Sciatic nerve (tissue), 2 donors: ENCODE measurements around the gene KRTAP2-2. TPM values are rescaled to one million over a fixed set of nuclear protein-coding genes. Genes with fewer than 3 reads are reported as not detected.
"Not testable (repeated sequence)": the region's sequence is repeated elsewhere in the genome, so short reads cannot be mapped to it uniquely, and the experiment has no call there.

Experiments
- ATAC-seq: fragments of 200-7000 bp; cut with Tn5 transposase; one replicate; pipeline ENCODE4 v1.9.1; 2020; ENCODE audit warnings: mild to moderate bottlenecking, moderate library complexity
- DNase-seq: peaks from one replicate; pipeline ENCODE4 v3.0.0-alpha.2; 2020; ENCODE audit warnings: low spot score
- intact Hi-C: fragments of 100-400 bp; cut with DNase I; formaldehyde crosslinking; loops from one replicate; pipeline ENCODE4 v1.14.2; 2022
- total RNA-seq: library from RNA; stranded (reverse); fragmentation: NEBNext Ultra II Directional; extraction: Animal tissue kit (Norgen Biotek cat#: 25700); gene quantifications from one replicate; pipeline ENCODE4 v1.2.1, GENCODE V29; 2021
- donor health status: DM: no; HTN: no; CAD: no.
- donor health status: DM: no; HTN: no; CAD: no.

The KRTAP2-2 gene, protein sequence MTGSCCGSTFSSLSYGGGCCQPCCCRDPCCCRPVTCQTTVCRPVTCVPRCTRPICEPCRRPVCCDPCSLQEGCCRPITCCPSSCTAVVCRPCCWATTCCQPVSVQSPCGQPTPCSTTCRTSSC
- total RNA-seq: not detected

GRCh38 chr17:41055130-41055529, at the start of gene KRTAP2-2:
TSS of gene KRTAP2-2 (minus strand) at chr17:41055230. CDS start at chr17:41055211, 19 bp downstream.
- ATAC-seq, DNase-seq, intact Hi-C loops: not testable (repeated sequence)

DNA sequence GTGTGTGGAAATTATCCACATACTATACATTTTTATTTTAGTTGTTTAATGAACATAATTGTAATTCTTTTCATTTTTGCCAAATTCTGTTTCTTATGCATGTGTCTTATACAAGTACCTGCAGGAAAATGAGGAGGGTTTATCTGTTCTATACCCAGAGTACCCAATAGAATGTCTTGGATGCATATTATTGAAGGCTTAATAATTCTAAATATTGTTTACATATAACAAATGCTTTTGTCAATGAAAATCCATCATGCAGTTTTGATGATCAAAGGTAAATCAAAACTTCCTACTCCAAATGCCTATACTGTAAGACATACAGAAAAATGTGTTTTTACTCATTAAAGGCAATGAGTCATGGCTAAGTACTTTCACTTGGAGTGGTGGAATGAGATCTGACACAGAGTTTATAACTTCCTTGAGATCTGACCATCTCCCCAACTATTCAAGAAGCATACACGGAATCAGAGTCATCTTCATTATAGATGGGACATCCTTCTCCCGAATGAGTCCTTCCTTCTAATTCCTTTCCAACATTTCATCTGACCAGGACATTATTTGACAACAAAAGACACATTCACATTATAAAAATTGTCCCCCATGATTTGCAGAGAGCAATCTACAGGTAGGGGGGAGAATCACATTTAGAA, 49.5 kb upstream of the KRTAP2-2 start:
- intact Hi-C loops, ATAC-seq, DNase-seq: not testable (repeated sequence)

GRCh38 chr17:41103896-41104295, 48.9 kb upstream of the KRTAP2-2 start:
- ATAC-seq (no peak), DNase-seq (no peak)
- intact Hi-C loops: no loop called here

GRCh38 chr17:41101586-41102259, 46.7 kb upstream of the KRTAP2-2 start, which contains the start of gene KRTAP4-16:
TSS of gene KRTAP4-16 (minus strand) at chr17:41102209. CDS start at chr17:41102209, 0 bp downstream.
- DNase-seq (no peak), ATAC-seq (no peak)
- intact Hi-C loops: no loop called here

- intact Hi-C loops, ATAC-seq, DNase-seq: not testable (repeated sequence)
Observed at GRCh38 chr17:41099682-41100480, 44.9 kb upstream of the KRTAP2-2 start.

DNA sequence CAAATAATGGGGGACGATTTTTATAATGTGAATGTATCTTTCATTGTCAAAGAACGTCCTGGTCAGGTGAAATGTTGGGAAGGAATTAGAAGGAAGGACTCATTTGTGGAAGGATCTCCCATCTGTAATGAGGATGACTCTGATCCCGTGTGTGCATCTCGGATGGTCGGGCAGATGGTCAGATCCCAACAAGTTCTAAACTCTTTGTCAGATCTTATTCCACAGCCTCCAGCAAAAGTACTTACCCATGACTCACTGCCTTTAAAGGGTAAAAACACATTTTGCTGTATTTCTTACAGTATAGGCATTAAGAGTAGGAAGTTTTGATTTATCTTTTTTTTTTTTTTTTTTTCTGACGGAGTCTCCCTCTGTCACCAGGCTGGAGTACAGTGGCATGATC, 43.5 kb upstream of the KRTAP2-2 start:
- no peak for ATAC-seq
- DNase-seq: no peak
- intact Hi-C loops: no loop called here

GRCh38 chr17:41098042-41098441, 43.0 kb upstream of the KRTAP2-2 start, which contains the start of gene KRTAP4-8:
TSS of gene KRTAP4-8 (minus strand) at chr17:41098142. CDS start at chr17:41098084, 58 bp downstream.
- intact Hi-C loops: no loop called here
- DNase-seq: no peak
- ATAC-seq: no peak

DNA sequence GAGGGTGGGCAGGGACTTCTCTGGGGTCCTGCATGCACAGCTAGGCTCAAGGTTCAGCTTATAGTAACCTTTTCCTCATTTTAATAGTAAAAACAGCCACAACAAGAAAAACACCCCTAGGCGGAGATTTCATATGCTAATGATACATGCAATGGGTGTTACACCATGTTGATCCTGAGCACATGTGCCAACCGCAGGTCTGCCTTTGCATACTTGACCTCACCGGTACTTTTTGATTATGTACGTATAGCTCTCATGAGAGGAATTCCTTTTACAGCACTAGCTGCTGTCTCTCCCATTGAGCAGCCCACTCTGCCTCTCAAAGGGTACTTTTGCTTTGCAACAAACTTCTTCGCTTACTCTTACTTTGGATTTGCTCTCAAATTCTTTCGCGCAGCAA, 41.0 kb upstream of the KRTAP2-2 start:
- intact Hi-C loops: no loop called here
- DNase-seq (no peak), ATAC-seq (no peak)

GRCh38 chr17:41088760-41089352, 33.8 kb upstream of the KRTAP2-2 start:
- ATAC-seq, DNase-seq, intact Hi-C loops: not testable (repeated sequence)

- intact Hi-C loops, DNase-seq, ATAC-seq: not testable (repeated sequence)
Observed at GRCh38 chr17:41084100-41084856, 29.2 kb upstream of the KRTAP2-2 start, which contains the start of gene KRTAP4-7. TSS of gene KRTAP4-7 (plus strand) at chr17:41084150. CDS start at chr17:41084207, 57 bp downstream.

GRCh38 chr17:41083427-41083826, 28.4 kb upstream of the KRTAP2-2 start:
- DNase-seq, ATAC-seq, intact Hi-C loops: not testable (repeated sequence)

- ATAC-seq (no peak), DNase-seq (no peak)
- intact Hi-C loops: no loop called here
Observed at GRCh38 chr17:41082626-41083025, 27.6 kb upstream of the KRTAP2-2 start.

GRCh38 chr17:41076788-41077187, 21.8 kb upstream of the KRTAP2-2 start:
- ATAC-seq (no peak), DNase-seq (no peak)
- intact Hi-C loops: no loop called here

GRCh38 chr17:41073676-41074075, 18.6 kb upstream of the KRTAP2-2 start:
- intact Hi-C loops: no loop called here
- ATAC-seq (no peak), DNase-seq (no peak)

DNA sequence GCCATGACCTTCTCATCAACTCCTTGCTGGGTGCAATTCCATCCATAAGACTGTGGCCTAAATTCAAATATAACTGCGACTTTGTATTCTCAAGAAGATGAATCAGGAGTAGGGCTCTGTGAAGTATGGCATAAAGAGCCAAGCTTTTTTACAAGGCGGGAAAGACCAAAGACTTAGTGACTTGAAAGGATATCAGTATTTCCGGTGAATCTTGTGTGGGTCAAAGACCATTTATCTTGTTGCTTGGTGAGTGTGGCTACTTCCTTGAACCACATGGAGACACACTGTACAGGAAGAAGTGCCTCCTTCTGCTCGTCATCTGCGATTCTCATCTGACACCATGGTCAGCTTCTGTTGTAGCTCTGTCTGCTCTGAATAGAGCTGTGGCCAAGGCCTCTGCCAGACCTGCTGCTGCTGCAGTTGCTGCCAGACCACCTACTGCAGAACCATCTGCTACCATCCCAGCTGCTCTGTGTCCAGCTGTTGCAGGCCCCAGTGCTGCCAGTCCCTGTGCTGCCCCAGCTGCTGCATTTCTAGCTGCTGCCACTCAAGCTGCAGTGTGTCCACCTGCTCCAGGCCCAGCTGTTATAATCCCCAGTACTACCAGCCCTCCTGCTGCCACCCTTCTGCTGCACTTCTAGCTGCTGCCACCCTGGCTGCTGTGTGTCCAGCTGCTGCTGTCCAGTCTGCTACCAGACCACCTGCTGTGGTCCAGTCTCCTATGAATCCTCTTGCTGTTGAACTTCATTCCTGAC, 16.8 kb upstream of the KRTAP2-2 start:
- DNase-seq (no peak), ATAC-seq (no peak)
- intact Hi-C loops: no loop called here

GRCh38 chr17:41069031-41069430, 14.0 kb upstream of the KRTAP2-2 start:
- ATAC-seq: no peak
- intact Hi-C loops: no loop called here
- DNase-seq: no peak

DNA sequence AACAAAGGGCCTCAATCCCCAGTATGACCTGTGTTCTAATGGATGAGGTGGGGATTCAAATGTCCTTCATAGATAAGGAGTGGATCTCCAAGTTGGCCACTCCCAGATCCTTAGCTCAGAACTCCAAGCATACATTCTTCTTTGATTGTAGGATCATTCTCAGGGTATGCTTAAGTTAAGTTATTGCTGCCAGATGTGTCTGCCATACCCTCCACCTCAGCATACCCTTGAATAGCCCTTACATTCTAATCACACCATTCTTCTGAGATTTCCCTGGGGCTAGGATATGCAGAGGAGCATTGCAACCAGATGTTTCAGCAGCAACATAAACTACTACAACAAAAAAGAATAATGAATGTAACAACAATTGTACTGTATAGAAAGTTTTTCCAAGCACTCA, 12.3 kb upstream of the KRTAP2-2 start:
- ATAC-seq (no peak), DNase-seq (no peak)
- intact Hi-C loops: no loop called here
